Chondrocyte (in vitro differentiated cells): ENCODE data around the gene ERFL. TPM values are rescaled to one million over a fixed set of nuclear protein-coding genes. Genes with fewer than 3 reads are reported as not detected.

Experiments used
- DNase-seq: peaks from one replicate; pipeline ENCODE4 v3.0.0; 2021; ENCODE audit warnings: mixed read lengths, low spot score
- H3K27ac Mint-ChIP-seq: one replicate; pipeline ENCODE4 v1.8.0; 2021; ENCODE audit warnings: mild to moderate bottlenecking, moderate library complexity, mixed read lengths; ENCODE audit not compliant: unreplicated experiment
- H3K27me3 Mint-ChIP-seq: 2 replicates; pipeline ENCODE4 v1.8.0; 2021; ENCODE audit warnings: low read depth, mixed read lengths
- H3K36me3 Mint-ChIP-seq: 2 replicates; pipeline ENCODE4 v1.8.0; 2021; ENCODE audit warnings: low read depth, mixed read lengths
- H3K4me1 Mint-ChIP-seq: 2 replicates; pipeline ENCODE4 v1.8.0; 2021; ENCODE audit warnings: low read depth, mild to moderate bottlenecking, mixed read lengths
- H3K4me3 Mint-ChIP-seq: one replicate; pipeline ENCODE4 v1.8.0; 2021; ENCODE audit warnings: mild to moderate bottlenecking, moderate library complexity, mixed read lengths; ENCODE audit not compliant: unreplicated experiment
- H3K9me3 Mint-ChIP-seq: 2 replicates; pipeline ENCODE4 v1.8.0; 2021; ENCODE audit warnings: low read depth, mixed read lengths
- CTCF ChIP-seq: fragments of 200-600 bp; sonication (generic); IDR thresholded peaks from 2 replicates; pipeline ENCODE4 v1.5.0; 2021; ENCODE audit warnings: antibody characterized with exemption, mild to moderate bottlenecking, moderate library complexity
- total RNA-seq: library from RNA; stranded (reverse); gene quantifications from 3 replicates; pipeline ENCODE4 v1.2.1, GENCODE V29; 2021

The ERFL gene
- total RNA-seq, 1 donor from 2014 or later, result 0.35 TPM

- H3K36me3 Mint-ChIP-seq, result no peaks in the 10 kb centered on the region
- H3K27me3 Mint-ChIP-seq, result no peaks in the 10 kb centered on the region
- H3K4me3 Mint-ChIP-seq, result no peak overlapping the region
- peaks cover 13% of the 10 kb centered on the region for H3K4me1 Mint-ChIP-seq
- DNase-seq, result no peak
- TF ChIP-seq CTCF, result no peak
- no peaks in the 10 kb centered on the region for H3K9me3 Mint-ChIP-seq
- no peak overlapping the region for H3K27ac Mint-ChIP-seq
Observed at GRCh38 chr19:41880329-41880708, 47.9 kb downstream of the ERFL start.

GRCh38 chr19:41879670-41880328, 48.5 kb downstream of the ERFL start:
- H3K36me3 Mint-ChIP-seq, result no peaks in the 10 kb centered on the region
- no peak for DNase-seq
- no peak overlapping the region for H3K4me3 Mint-ChIP-seq
- peaks cover 9% of the 10 kb centered on the region for H3K4me1 Mint-ChIP-seq
- H3K27ac Mint-ChIP-seq, result no peak overlapping the region
- no peaks in the 10 kb centered on the region for H3K9me3 Mint-ChIP-seq
- TF ChIP-seq CTCF, result no peak
- no peaks in the 10 kb centered on the region for H3K27me3 Mint-ChIP-seq

GRCh38 chr19:41879080-41879479, 49.2 kb downstream of the ERFL start:
- H3K9me3 Mint-ChIP-seq, result no peaks in the 10 kb centered on the region

GRCh38 chr19:41877916-41878905, 50.0 kb downstream of the ERFL start:
- no peaks in the 10 kb centered on the region for H3K36me3 Mint-ChIP-seq
- no peak overlapping the region for H3K4me3 Mint-ChIP-seq
- H3K4me1 Mint-ChIP-seq, result peaks cover 6% of the 10 kb centered on the region
- no peaks in the 10 kb centered on the region for H3K27me3 Mint-ChIP-seq
- no peak for DNase-seq
- no peak overlapping the region for H3K27ac Mint-ChIP-seq
- no peaks in the 10 kb centered on the region for H3K9me3 Mint-ChIP-seq
- TF ChIP-seq CTCF, result no peak

More at GRCh38 chr19:41879080-41879479, 49.2 kb downstream of the ERFL start:
- Mint-ChIP-seq H3K36me3 (no peaks in the 10 kb centered on the region), H3K4me1 (peaks cover 6% of the 10 kb centered on the region), H3K27me3 (no peaks in the 10 kb centered on the region), H3K4me3 (no peak overlapping the region), H3K27ac (no peak overlapping the region)
- no peak for DNase-seq
- no peak for TF ChIP-seq CTCF
